Effector memory CD4-positive, alpha-beta T cell (primary cell): ENCODE data around the gene RNF11.

Source experiments
- DNase-seq, 3 donors: peaks; one replicate each; pipeline ENCODE4 v3.0.0-alpha.2; 2020
- H3K27ac ChIP-seq: 2 replicates; pipeline ENCODE4 v1.7.0; 2013; ENCODE audit warnings: mild to moderate bottlenecking, low read length, moderate library complexity; ENCODE audit not compliant: insufficient read depth, poor library complexity, severe bottlenecking
- H3K27me3 ChIP-seq: replicated peaks from 2 replicates; pipeline ENCODE4 v1.7.0; 2013; ENCODE audit warnings: mild to moderate bottlenecking, low read length; ENCODE audit not compliant: insufficient read depth, control insufficient read depth, poor library complexity, severe bottlenecking
- H3K36me3 ChIP-seq: 2 replicates; pipeline ENCODE4 v1.7.0; 2013; ENCODE audit warnings: mild to moderate bottlenecking, low read length, moderate library complexity; ENCODE audit not compliant: control insufficient read depth, insufficient read depth
- H3K4me1 ChIP-seq: 2 replicates; pipeline ENCODE4 v1.7.0; 2013; ENCODE audit warnings: low read length, mild to moderate bottlenecking; ENCODE audit not compliant: control insufficient read depth, insufficient read depth, poor library complexity, severe bottlenecking
- H3K4me3 ChIP-seq: 2 replicates; pipeline ENCODE4 v1.7.0; 2013; ENCODE audit warnings: low read length, low read depth, mild to moderate bottlenecking; ENCODE audit not compliant: insufficient read depth, poor library complexity, severe bottlenecking
- H3K9me3 ChIP-seq: 2 replicates; pipeline ENCODE4 v1.7.0; 2013; ENCODE audit warnings: mild to moderate bottlenecking, low read length, moderate library complexity; ENCODE audit not compliant: control insufficient read depth

The RNF11 gene

DNA sequence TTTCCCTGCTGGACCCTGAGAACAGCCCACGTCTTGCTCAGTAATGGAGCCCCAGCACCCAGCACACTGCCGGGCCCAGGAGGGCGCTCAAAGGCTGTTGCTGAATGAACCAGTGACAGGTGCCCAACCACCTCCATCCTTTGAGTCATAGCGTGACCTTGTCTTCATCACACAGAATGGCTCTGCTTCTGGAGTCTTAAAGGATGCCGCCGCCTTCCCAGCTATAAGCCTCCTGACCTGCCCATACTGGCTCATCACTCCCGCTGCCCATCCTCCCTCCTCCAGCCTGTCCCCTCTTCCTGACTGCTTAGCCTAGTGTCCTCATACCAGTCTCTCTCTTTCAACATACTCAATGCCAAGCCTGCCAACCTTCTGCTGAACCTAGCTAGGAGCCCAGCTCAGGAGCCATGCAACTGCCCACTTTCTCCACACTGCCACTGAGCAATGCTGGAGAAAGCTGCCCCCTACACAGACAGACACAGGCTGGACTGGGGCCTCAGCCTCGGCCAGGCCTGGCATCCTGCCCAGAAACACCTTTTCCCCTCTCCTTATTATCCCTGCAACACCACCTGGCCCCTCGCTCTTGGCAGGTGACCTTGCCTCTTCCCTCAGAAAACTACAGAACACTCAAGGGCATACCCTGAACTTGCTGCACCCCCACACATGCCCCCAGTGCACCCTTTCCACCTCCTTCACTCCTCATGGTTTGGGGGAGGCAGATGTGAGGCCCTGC is 80.2 kb downstream of the RNF11 start:
- H3K27me3 ChIP-seq = no peaks in the 10 kb centered on the region
- H3K4me3 ChIP-seq = no peak overlapping the region
- H3K36me3 ChIP-seq = no peaks in the 10 kb centered on the region
- H3K27ac ChIP-seq = no peak overlapping the region
- no peaks in the 10 kb centered on the region for H3K4me1 ChIP-seq
- DNase-seq = no peak
- H3K9me3 ChIP-seq = no peaks in the 10 kb centered on the region

DNA sequence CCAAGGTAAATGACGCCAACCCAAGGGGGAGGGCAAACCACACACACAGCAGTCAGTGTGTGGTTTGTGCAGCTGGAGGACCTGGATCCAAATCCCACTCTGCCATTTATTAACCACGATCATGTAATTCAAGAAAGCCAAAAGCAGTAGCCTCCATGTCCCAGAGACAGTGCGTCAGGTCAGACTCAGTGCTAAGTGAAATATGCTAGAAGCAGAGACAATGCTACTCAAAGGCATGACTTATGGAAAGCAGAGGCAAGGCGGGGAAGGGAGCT is 80.7 kb downstream of the RNF11 start:
- no peak overlapping the region for H3K27ac ChIP-seq
- no peaks in the 10 kb centered on the region for H3K27me3 ChIP-seq
- no peaks in the 10 kb centered on the region for H3K9me3 ChIP-seq
- H3K4me3 ChIP-seq = no peak overlapping the region
- no peaks in the 10 kb centered on the region for H3K36me3 ChIP-seq
- DNase-seq = no peak
- H3K4me1 ChIP-seq = no peaks in the 10 kb centered on the region

DNA sequence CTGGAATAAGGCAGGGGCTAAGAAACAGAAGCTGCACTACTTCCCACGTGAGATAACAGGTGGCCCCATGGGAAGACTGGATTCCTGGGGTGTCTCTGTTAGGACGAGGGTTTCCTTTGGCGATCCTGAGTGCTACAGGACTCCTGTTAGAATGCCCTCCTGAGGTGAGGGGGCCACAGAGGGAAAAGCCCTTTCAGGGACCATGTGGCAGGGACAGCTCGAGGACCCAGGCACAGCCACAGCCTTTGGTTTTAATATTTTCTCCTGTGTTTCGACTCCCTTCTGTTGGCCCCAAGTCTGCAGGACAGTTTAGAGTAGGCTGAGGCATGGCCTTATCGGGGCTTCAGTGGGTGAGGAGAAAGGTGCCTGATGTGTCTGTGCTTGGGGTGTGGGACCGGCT is 81.7 kb downstream of the RNF11 start:
- Histone ChIP-seq H3K4me3 (no peak overlapping the region), H3K36me3 (no peaks in the 10 kb centered on the region), H3K27ac (no peak overlapping the region), H3K27me3 (no peaks in the 10 kb centered on the region), H3K4me1 (no peaks in the 10 kb centered on the region), H3K9me3 (no peaks in the 10 kb centered on the region)
- DNase-seq = no peak

DNA sequence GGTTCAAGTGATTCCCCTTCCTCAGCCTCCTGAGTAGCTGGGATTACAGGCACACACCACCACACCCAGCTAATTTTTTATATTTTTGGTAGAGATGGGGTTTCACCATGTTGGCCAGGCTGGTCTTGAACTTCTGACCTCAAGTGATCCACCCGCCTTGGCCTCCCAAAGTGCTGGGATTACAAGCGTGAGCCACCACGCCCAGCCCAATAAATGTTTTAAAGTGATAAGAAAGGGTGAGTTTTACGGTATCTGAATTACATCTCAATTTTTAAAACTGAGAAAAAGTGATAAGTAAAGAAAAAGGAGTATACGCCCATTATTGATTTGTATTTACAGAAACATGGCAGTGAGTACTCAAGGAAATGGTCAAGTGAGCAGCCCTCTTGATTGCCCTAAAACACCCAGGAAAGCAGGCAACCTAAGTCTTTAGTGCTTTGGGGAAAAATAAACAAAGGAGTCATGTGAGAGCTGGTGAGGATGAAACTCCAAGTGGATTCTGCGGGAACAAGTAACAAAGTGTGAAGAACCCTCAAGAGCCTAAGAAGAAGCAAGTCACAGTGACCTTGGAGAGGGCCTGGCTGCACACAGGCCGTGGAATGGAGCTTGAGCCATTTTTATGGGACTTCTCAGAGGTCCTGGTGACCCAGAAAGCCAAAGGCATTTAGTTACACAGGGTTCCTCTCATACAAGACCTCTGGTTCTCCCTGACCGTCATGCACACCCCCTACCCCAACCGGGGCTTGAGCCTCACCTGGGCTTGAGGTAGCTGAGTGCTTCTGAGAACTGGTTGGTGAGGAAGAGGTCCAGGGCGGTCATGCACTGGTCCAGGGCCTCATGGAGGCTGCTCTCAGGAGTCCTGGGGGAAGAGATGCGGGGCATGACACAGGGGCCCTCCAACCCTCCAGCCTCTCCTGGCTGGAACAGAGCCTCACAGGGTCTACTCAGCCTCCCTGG is 85.2 kb downstream of the RNF11 start:
- H3K27ac ChIP-seq = no peak overlapping the region
- no peaks in the 10 kb centered on the region for H3K27me3 ChIP-seq
- no peak for DNase-seq
- H3K4me3 ChIP-seq = no peak overlapping the region
- no peaks in the 10 kb centered on the region for H3K4me1 ChIP-seq
- no peaks in the 10 kb centered on the region for H3K36me3 ChIP-seq
- H3K9me3 ChIP-seq = no peaks in the 10 kb centered on the region

GRCh38 chr1:51321924-51322280 is 85.8 kb downstream of the RNF11 start:
- no peaks in the 10 kb centered on the region for H3K27me3 ChIP-seq
- no peak overlapping the region for H3K27ac ChIP-seq
- DNase-seq = no peak
- H3K4me3 ChIP-seq = no peak overlapping the region
- H3K4me1 ChIP-seq = no peaks in the 10 kb centered on the region
- H3K36me3 ChIP-seq = no peaks in the 10 kb centered on the region
- H3K9me3 ChIP-seq = no peaks in the 10 kb centered on the region

GRCh38 chr1:51322417-51323101 is 86.5 kb downstream of the RNF11 start:
- no peaks in the 10 kb centered on the region for H3K36me3 ChIP-seq
- no peak for DNase-seq
- no peaks in the 10 kb centered on the region for H3K4me1 ChIP-seq
- no peak overlapping the region for H3K27ac ChIP-seq
- no peaks in the 10 kb centered on the region for H3K9me3 ChIP-seq
- no peaks in the 10 kb centered on the region for H3K27me3 ChIP-seq
- no peak overlapping the region for H3K4me3 ChIP-seq
